K562 (cell line): ENCODE data around the gene SPAG9.

ENCODE experiments used
- CBX8 ChIP-seq: fragments of 200-600 bp; sonication (generic); IDR thresholded peaks from 2 replicates; pipeline ENCODE4 v1.6.1; 2012; ENCODE audit warnings: borderline replicate concordance, mixed run types, low read depth, mild to moderate bottlenecking, moderate library complexity, mixed read lengths, low read length, control low read depth, inconsistent platforms; ENCODE audit not compliant: poor library complexity, severe bottlenecking; ENCODE audit errors: extremely low read depth
- CEBPZ ChIP-seq: fragments of 150-350 bp; IDR thresholded peaks from 2 replicates; pipeline ENCODE4 v1.6.1; 2014; ENCODE audit warnings: low read depth, mild to moderate bottlenecking, low read length, borderline replicate concordance
- CTCF ChIP-seq, 3 experiments: IDR thresholded peaks in 2 of 3; conservative IDR thresholded peaks in 1 of 3; 2 replicates each; pipeline ENCODE4 v1.5.1; 2011 to 2012; ENCODE audit warnings: low read length in 3 of 3, mild to moderate bottlenecking in 3 of 3, control low read depth in 2 of 3, improper control_type of control experiment in 1 of 3, inconsistent platforms in 1 of 3, low read depth in 1 of 3, mixed read lengths in 1 of 3, moderate library complexity in 1 of 3; ENCODE audit not compliant: insufficient read depth in 2 of 3
- FOXK2 ChIP-seq, 2 experiments: fragments of 450-650 bp; IDR thresholded peaks in 1 of 2; conservative IDR thresholded peaks in 1 of 2; 2 replicates each; pipeline ENCODE4 v1.6.1; 2016; ENCODE audit warnings: low read depth in 2 of 2, mild to moderate bottlenecking in 1 of 2
- JUN ChIP-seq, 2 experiments: sonication (generic) in 1 of 2; formaldehyde crosslinking in 1 of 2; IDR thresholded peaks; 2 replicates each; pipeline versions ENCODE4 v1.6.1 to v1.8.0; 2012 to 2022; ENCODE audit warnings: borderline replicate concordance in 2 of 2, mild to moderate bottlenecking in 2 of 2, improper control_type of control experiment in 1 of 2, low read depth in 1 of 2, low read length in 1 of 2, missing genetic modification reagents in 1 of 2
- KAT8 ChIP-seq: fragments of 450-650 bp; IDR thresholded peaks from 2 replicates; pipeline ENCODE4 v1.6.1; 2016; ENCODE audit warnings: low read depth, mild to moderate bottlenecking
- MLX ChIP-seq, 2 experiments: fragments of 450-650 bp in 1 of 2; sonication (generic) in 1 of 2; formaldehyde crosslinking; conservative IDR thresholded peaks; 2 replicates each; pipeline versions ENCODE4 v1.4.0 to v1.8.1; 2020 to 2022; ENCODE audit warnings: mild to moderate bottlenecking in 1 of 2, missing genetic modification reagents in 1 of 2
- MTA3 ChIP-seq: fragments of 450-650 bp; formaldehyde crosslinking; IDR thresholded peaks from 2 replicates; pipeline ENCODE4 v1.6.1; 2017; ENCODE audit warnings: mild to moderate bottlenecking, borderline replicate concordance
- PCBP2 ChIP-seq: fragments of 200-400 bp; formaldehyde crosslinking; IDR thresholded peaks from 2 replicates; pipeline ENCODE4 v1.6.1; 2018; ENCODE audit warnings: low read length, low read depth, mild to moderate bottlenecking, moderate library complexity; ENCODE audit not compliant: poor library complexity, severe bottlenecking
- RFX5 ChIP-seq: IDR thresholded peaks from 2 replicates; pipeline ENCODE4 v1.6.1; 2011; ENCODE audit warnings: low read depth, mild to moderate bottlenecking, improper control_type of control experiment, low read length
- SIN3B ChIP-seq: fragments of 450-650 bp; IDR thresholded peaks from 2 replicates; pipeline ENCODE4 v1.6.1; 2017; ENCODE audit warnings: low read depth, mild to moderate bottlenecking, moderate library complexity
- SMC3 ChIP-seq: conservative IDR thresholded peaks from 2 replicates; pipeline ENCODE4 v1.6.1; 2011; ENCODE audit warnings: low read depth, low read length, improper control_type of control experiment; ENCODE audit not compliant: insufficient read depth
- TAF9B ChIP-seq: fragments of 450-650 bp; IDR thresholded peaks from 2 replicates; pipeline ENCODE4 v1.6.1; 2018; ENCODE audit warnings: mild to moderate bottlenecking; ENCODE audit not compliant: partially characterized antibody
- ZNF830 ChIP-seq: fragments of 250-450 bp; sonication (Bioruptor Pico); IDR thresholded peaks from 2 replicates; pipeline ENCODE4 v1.5.0; 2021; ENCODE audit warnings: mild to moderate bottlenecking

GRCh38 chr17:50953831-50954601 is 166.7 kb downstream of the SPAG9 start:
- TF ChIP-seq PCBP2 (no peak), MLX (CRISPR knock-in tag; conservative IDR thresholded peaks at IDR 0.05) (no peak), RFX5 (no peak), CTCF (IDR thresholded peaks at IDR 0.05 in 2 of 3, conservative IDR thresholded peaks at IDR 0.05 in 1 of 3; ENCODE audit: insufficient read depth in 2 of 3, low read depth in 1 of 3, low read length in 3 of 3) (no peak), SMC3 (no peak), KAT8 (no peak), MTA3 (no peak), CBX8 (no peak), ZNF830 (CRISPR knock-in tag) (no peak), JUN (IDR thresholded peaks at IDR 0.05; ENCODE audit: borderline replicate concordance, low read depth, low read length) (no peak), JUN (CRISPR knock-in tag; IDR thresholded peaks at IDR 0.05; ENCODE audit: borderline replicate concordance) (no peak), SIN3B (no peak), TAF9B (no peak), CEBPZ (no peak), FOXK2 (conservative IDR thresholded peaks at IDR 0.05 in 1 of 2, IDR thresholded peaks at IDR 0.05 in 1 of 2; ENCODE audit: low read depth in 2 of 2) (no peak)
